ENCODE results near the gene MARCHF11.

Gene MARCHF11

DNA sequence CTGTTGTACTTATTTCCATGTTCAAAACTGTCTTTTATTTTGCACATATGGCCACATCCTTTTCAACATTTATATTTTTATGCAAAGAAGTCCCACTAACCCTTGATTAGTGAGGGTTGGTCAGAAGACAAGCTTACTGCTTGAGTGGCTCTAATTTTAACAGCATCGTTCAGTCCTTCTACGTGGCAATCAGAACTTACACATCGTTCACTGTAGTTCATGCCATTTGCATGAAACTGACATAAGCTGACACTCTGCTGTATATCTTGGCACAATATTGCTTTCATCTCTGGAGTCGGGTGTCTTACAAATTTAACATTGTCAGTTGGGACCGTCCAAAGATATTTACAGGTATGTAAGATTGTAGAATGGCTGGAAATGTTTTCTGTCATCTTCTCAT, 50.6 kb downstream of the MARCHF11 start:
- no peak for DNase-seq

DNA sequence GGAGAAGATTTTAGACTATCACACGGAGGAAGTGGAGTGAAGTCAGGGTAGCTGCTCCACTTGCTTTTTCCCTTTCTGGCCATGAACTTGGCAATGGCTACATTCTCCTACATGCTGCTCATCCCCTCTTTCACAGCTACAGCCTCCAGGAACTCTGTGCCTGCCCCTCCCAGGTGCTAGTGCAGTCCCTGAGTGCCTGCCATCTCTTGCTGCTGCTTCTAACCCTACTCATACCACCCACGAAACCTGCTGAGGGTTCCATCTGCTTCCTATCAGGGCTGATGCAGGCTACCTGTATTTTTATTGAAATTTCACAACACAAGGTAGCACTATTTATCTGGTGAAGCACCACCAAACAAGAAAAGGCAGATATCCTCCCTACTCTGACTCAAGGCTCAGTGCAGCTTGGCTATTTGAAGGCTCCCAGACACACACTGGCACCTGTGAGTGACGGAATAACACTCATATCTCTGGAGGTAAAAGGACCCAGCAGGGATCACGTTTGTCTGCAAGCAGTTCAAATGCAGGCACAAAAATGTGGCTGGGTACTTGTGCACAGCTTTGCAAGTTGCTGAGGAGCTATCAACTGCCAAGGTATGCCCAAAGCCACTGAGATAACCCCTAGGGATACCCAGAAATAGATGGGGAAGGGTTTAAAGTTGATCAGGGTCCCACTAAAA, 51.6 kb downstream of the MARCHF11 start:
- no peak for DNase-seq

DNA sequence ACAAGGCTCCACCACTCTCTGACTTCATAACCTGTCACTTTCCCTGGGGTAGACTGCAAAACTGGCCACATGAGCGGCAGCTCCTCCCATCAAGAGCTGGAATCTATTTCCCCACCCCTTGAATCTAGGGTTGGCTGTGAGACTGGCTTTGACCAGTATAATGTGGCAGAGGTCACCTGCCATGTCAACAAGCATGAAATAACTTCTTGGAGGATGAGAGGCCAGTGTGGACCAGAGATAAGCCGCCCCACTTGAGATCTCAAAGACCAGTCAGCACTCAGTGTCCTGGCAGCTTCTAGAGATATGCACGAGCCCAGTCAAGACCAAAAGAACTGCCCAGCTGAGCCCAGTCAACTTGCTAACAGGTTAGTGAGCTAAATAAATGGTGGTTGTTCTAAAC, 59.0 kb downstream of the MARCHF11 start:
- DNase-seq: no peak

DNA sequence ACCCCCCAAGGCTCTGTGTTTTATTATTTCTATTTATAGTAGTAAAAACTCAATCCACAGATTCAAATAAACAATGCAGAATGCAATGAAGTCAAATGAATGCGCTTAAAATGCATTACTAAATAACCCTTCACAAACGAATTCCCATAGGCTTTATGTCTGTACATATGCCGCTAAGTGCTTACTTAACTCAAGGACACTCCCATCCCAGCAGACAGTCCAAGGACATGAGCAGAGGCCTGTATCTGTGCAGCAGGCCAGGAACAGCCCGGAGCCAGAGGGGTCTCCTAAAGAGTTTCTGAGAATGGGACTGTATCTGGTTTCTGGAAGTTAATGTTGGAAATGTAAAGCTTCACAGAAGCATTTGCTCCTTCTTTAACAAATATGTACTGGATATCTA, 59.8 kb downstream of the MARCHF11 start:
- DNase-seq: no peak

DNA sequence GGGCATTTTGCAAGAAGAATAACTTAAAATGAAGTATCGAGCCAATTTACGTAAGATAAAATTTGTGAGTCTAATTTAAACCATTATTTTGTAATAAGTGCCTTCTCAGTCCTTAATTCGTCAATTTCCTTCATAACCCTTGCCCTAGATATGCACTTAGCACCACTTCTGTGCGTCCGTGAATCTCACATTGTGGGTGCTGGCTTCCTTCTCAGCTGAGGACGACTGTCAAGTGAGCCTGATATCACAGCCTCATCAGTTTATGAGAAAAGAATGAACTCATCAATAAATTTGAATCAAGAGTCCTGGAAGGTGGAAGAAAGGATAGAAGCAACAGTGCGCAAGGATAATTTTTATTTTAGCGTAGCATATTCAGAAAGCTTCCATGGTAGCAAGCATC, 64.5 kb downstream of the MARCHF11 start:
- no peak for DNase-seq

DNA sequence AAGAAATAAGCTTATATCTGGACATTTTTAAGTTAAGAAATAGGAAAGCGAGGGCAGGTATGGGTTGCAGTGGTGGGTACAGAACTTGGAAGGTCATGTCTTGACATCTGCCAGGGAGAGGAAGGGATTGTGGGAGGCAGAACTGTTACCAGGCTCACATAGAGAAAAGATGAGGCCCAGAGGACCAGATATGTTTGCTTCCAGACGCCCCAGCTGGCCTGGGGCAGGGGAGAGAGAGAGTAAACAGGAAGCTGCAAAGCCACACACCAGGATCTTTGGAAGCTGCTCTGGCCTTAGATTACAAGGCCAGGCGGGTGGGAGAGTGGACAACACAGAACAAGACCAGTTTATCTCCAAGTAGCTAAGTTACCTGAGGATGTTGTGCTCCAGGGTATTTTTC, 71.2 kb downstream of the MARCHF11 start:
- no peak for DNase-seq

DNA sequence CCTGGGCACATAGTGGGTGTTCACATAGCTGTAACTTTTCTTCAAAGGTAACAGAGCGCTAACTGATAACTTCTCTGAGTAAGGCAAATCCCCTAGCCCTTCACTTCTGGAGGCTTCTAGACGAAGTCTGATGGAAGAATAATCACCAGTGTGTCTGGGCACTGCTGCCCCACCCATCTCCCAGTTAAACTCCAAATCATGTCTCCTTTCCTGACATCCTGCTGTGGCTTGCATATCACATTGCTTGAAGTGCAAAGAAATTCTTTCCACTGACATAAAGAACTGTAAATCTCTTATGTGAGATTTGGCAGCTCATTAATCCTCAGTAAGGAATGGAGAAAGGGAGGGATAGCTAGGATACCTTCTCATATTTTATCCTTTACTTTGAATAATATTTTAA, 74.6 kb downstream of the MARCHF11 start:
- DNase-seq: no peak

DNA sequence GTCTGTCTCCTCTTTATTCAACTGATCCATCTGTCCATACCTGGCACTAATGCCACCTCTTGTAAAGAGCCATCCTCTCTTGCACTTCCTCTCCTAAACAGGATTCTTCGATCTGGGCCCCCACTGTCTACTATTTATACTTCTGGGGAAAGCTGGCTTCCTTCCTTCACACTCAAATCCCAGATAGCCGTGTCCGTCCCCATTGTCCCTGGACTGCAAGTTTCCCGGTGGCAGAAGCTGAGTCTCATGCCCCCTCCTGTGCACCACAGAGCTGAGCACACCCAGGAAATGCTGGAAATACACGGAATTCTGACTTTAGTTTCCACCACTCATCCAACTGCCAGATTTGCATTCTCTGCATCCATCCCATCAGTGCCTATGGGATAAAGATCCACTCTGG, 84.0 kb downstream of the MARCHF11 start:
- DNase-seq: no peak

DNA sequence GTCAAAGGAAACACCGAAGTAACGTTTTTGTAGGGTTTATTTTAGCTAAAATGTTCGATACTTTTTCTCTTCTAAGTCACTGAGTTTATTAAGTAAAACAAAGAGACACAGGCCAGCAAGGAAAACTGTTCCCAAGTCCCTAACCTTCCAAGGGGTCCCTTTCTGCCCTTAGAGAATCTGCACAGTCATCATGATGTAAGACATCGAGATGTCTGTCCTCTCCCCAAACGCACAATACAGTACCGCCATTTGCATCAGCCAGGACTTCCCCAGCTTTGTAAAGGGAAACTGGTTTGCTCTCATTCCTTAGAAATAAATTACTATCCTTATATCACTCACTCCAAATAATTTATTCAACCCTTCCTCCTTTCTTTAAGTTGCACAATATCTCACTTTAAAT, 89.3 kb downstream of the MARCHF11 start:
- DNase-seq: no peak

DNA sequence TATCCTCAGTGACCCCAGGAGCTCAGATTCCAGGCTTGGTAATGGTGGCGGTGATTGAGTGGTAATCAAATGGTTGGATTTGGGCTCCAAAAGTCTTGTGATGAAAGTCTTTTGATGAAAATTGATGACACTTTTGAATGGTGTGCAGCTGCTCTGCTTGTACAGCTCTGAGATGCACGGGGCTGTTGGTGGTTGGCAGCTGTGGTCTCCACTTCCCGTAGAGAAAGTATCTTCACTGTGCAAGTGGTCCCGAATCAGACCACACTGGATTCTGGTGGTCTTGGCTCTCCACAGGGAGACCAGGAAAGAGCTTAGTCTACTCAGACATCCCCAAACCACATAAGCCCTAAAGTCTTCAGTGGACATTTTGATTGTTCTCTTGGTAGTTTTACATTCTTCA, 96.6 kb downstream of the MARCHF11 start:
- DNase-seq: no peak

DNA sequence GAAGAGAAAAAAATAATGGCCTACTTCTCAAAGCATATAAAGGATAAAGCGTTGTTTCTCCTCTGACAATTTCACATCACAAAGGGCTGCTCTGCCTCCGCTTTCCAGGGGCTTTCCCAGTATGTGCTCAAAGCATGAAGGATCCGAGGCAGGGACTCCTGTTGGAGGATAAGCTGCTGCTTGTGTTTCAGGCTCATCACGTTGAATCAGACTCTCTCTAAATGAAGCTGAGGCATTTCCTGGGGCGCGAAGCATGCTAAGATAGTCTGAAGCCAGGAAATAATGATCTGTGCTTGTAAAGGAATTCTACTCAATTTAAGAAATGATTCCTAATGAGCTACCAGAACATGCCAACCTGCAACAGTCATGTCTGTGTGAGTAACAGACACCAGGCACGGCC, 97.5 kb downstream of the MARCHF11 start:
- DNase-seq: no peak

DNA sequence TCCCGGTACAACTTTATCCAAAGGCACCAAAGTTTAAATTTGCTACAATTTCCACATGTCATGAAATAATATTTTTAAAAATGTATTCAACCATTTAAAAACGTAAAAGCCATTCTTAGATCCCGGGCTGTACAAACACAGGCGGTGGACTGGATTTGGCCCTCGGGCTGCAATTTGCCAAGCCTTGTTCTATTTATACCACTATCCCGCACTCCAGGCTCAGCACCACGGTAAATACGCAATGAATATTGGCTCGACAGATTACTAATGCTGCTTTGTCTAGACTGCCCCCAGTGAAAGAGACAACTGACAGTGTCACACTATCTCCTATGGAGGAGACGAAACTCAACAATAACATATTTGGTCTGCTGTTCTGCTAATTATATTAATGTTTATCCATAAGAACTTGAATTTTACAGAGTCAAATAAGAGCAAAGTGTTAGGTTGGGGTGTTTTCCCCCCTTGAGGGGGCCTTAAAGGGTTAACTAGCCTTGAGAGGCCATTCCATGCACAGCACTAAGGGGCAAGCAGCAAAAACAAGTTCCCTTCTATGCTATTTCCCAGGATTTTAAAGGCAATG, 98.1 kb downstream of the MARCHF11 start:
- DNase-seq: no peak

DNA sequence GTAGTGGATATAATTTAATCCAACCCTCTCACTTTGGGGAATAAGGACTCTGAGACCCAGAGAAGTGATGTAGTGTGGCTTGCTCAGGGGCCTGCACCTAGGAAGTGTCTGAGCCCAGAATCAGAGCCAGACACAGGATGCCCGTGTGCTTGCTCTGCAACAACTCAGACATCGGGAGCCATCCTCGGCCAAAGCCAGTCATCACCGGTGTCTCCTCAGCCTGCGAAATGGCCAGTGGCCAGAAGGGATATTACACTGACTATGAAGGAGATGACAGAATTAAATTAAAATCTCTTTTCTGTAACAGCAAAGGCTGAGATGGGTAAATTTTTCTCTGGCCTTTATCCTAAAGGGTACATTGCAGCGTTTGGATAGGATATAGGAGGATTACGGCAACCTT, 102.9 kb downstream of the MARCHF11 start:
- no peak for DNase-seq

DNA sequence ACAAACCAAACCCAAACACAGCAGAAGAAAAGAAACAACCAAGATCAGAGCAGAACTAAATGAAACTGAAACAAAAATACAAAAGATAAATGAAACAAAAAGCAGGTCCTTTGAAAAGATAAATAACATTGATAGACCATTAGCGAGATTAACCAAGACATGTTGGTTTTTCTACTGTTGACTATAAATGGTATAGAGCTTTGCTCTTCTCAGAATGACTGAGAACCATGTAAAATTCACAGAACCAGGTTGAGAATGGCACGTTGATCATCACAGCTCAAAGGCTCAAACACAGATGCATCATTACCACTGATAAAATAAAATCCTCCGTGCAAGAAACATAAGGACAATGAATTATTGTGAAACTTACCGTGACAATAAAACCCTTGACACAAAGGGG, 105.2 kb downstream of the MARCHF11 start:
- no peak for DNase-seq

DNA sequence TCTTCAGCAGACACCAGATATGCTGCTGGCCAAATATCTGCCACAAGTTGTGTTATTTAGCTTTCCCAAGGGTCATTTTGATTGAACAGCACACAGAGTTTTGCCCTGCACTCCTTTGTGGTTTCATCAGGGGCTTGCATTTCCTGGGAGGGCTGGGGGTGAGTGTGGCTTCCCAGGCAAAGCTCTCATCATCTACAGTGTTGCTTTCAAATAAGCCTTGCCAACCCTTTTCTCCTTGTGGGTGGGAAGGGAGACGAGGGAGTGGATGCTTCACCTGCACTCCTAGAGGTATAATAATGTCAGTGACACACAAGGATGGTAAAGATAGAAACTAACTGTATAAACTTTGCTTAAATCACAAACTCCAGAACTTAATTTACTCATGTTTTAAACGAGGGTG, 107.0 kb downstream of the MARCHF11 start:
- no peak for DNase-seq

DNA sequence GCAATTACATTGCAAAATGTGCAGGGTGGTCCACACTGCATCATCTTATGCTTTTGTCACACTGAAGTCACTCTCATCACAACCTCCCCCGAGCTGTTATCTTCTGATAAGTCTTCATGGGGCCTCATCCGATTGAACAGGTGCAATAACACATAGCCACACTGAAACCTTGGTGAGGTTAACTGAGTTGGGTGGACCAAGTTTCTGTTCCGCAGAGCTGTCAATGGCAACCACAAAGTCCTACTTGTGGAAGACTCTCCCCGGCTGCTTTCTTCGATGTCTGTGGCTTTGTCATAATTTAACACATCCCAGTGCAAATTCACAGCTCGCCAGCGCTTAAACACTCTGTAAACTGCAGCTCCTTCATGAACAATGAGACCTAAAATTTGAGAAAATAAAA, 112.2 kb downstream of the MARCHF11 start:
- DNase-seq: no peak

DNA sequence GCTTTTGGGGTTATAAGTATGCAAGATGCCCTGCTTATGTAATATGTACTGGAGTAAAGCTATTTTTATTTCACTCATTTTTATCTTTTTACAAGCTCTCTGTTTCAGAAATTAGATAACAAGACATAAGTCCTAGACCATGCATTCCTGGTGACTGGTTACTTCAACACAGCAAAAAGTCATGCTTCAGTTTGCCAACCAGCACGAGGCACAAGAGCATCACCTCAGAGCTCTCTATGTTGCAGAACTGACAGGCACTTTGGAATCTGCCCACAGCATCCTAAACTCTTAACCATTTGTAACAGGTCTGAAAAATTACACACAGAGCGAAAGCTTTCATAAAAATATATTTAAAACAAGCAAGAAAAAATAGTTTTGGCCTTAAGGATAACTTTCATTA, 112.8 kb downstream of the MARCHF11 start:
- no peak for DNase-seq

DNA sequence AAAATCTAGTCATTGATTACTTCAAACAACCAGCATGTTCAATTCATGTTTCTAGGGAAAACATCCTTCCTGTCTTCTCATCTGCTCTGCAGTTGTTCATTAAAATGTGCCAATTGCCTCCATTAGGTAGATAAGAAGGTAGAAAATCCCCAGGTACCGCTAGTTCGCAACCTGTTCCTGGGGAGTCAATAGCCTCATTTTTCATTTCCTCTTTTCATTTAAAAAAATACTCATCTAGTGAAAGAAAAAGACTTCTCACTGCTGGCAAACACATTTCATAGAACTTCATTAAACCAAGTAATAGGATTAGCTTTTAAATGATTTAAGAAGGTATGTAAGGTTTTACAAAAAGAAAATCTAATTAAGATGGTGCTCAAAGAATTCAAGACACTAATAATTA, 113.3 kb downstream of the MARCHF11 start:
- DNase-seq: no peak

DNA sequence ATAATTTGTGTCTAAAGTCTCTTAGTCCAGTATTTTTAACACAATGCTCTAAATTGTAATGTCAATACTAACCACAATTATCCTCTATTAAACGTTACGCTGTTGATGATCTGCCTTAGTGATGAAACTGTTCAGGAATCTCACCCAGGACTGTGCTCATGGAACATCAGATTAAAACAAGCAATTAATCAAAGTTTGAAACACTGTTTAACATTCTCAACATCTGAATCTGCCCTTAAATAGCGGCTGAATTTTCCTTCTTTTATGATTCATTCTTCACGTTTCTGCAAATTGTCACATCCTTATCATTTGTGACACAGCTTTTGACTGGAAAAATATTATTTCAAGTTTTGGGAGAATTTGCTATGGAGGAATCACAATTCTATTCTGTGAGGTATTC, 113.8 kb downstream of the MARCHF11 start:
- no peak for DNase-seq

DNA sequence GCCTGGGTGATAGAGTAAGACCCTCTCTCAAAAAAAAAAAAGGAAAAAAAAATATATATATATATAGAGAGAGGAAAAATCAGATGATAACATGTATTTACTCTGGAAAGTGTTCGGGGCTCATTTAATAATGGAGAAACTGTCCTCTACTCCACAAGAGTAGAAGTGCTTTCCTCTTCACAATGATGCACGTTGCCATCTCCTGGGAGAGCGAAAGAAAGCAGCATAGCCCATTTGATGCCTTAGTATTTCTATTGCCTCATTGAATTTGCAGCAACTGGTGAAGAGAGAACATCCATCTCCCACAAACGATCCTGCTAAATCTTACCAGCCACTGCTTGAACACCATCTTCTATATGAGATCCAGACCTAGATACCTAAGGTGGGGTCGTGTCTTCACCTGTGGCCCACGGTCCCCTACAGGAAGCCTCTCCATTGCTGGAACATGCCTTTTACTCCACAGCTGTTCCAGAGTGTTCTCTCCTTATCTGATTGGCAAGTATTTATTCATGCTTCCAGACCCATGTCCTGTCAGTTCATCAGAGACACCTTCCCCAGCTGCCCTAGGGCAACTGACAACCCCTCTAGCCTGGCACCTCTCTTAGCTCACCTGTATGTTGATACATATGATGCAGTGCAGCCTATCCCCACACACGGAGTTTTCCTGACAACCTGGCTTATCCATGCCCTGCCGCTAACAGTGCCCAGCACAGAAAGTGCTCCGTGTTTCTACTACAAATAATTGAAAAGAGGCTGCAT, 115.3 kb downstream of the MARCHF11 start:
- no peak for DNase-seq

DNA sequence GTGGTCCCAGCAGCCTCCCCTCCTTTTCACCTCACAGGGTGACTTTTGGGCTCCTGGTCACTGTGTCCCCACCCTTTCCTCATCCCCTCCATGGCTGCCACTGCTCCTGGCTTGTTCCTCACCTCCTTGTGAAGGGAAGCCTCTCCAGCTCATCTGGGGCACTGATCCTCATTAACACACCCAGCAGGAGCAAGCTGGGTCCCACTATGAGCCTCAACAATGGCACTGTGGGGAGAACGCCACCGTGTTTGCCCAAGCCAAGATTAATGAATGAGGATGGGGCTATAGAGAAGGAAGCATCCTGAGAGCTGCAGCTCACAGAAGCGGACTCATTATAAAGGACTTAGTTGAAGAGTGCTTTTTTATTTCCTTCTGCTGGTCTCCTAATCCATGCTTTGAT, 118.4 kb downstream of the MARCHF11 start:
- no peak for DNase-seq

DNA sequence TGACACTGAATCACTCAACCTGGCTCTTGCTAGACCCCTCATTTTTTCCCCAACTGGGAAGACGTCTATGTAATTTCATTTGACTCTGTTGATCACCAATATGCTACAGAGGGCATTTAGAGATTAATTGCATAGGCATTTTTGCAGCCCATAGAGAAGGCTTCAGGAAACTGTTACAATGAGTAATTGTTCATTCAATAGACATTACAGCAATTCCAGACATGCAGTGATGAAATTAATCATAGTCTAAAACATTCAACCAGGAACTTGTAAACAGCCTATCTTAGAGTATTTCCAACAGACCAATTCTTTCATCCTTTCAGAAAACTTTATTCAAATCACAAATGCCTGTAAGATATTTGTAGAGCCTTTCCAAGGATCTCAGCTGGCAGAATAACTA, 122.3 kb downstream of the MARCHF11 start:
- no peak for DNase-seq

DNA sequence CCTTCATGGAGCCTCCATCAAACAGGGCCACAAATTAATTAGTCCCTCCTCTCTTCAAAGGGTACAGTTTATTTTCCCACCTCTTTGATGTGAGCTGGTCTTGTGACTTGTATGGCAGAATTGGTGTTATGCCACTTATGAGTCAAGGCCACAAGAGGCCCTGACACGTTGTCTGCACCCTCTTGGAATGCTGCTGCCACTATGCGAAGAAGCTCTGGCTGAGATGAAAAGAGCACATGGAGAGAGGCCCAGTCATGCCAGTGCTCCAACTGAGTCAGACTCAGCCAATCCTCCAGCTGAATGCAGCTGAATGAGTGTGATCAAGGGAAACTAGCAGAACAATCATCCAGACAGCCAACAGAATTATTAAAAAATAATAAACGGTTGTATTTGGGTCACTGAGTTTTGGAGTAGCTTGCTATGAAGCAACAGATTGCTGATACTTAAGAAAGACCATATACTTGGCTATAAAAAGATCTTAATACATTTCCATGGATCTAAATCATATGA, 128.3 kb downstream of the MARCHF11 start:
- DNase-seq: no peak

DNA sequence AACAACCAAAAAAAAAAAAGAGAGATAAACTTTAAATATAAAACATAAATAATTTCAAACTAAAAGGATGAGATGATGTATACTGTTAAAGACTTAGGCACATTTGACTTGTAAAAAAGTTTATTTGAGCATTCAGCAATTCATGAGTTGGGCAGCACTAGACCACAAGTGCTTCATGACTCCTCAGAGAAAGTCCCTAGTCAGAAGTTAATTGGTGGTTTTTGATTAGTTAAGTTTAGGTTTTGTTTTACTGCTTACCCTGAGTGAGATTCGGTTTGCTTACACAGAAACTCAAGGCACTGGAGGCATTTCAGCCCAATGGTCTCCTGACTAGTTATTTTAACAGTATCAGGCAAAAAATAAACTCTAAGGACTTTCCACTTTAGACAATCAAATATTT, 129.2 kb downstream of the MARCHF11 start:
- DNase-seq: no peak

Measured in stimulated activated CD8-positive, alpha-beta memory T cell treated with anti-CD3 and anti-CD28 coated beads, Interleukin-4, amount 100 ng/mL, for 48 hours (primary cell).